B cell (primary cell): ENCODE results near the gene HTR3E. TPM values are rescaled to one million over a fixed set of nuclear protein-coding genes. Genes with fewer than 3 reads are reported as not detected.

ENCODE experiments used
- ATAC-seq: fragments of 200-7000 bp; cut with Tn5 transposase; one replicate; pipeline ENCODE4 v1.10.0; 2021; ENCODE audit warnings: low read depth, mild to moderate bottlenecking, moderate number of reproducible peaks, moderate library complexity
- CTCF ChIA-PET: fragments of 350-600 bp; sonication (Branson Sonifier 250); formaldehyde crosslinking; loops from one replicate; lab custom pipeline; 2021; ENCODE audit warnings: antibody characterized with exemption, inconsistent platforms; lab: Charles Lee
- POLR2A ChIA-PET: fragments of 350-600 bp; sonication (Branson Sonifier 250); formaldehyde crosslinking; loops from one replicate; lab custom pipeline; 2021; ENCODE audit warnings: antibody characterized with exemption; lab: Charles Lee
- DNase-seq: peaks from one replicate; pipeline ENCODE4 v3.0.0; 2013
- H2AFZ ChIP-seq: 2 replicates; pipeline ENCODE4 v1.6.1; 2012; ENCODE audit warnings: mild to moderate bottlenecking, low read depth, low read length; ENCODE audit not compliant: insufficient read depth, poor library complexity, severe bottlenecking
- H3K27ac ChIP-seq, 2 donors: 1 replicate in 1 of 2; 2 replicates in 1 of 2; pipeline ENCODE4 v1.5.1; 2012 to 2013; ENCODE audit warnings: low read length in 2 of 2, mild to moderate bottlenecking in 2 of 2, moderate library complexity in 1 of 2
- H3K27me3 ChIP-seq, 4 experiments: fragments of 200-600 bp in 1 of 4; sonication (generic) in 1 of 4; replicated peaks in 1 of 4; 1 replicate in 2 of 4; 2 replicates in 2 of 4; pipeline versions ENCODE4 v1.6.1 to v1.7.0; 2013 to 2016; ENCODE audit warnings: low read length in 3 of 4, mild to moderate bottlenecking in 2 of 4, mixed read lengths in 1 of 4, moderate library complexity in 1 of 4; ENCODE audit not compliant: insufficient read depth in 4 of 4, control insufficient read depth in 3 of 4; ENCODE audit errors: control extremely low read depth in 1 of 4
- H3K36me3 ChIP-seq, 2 experiments: replicated peaks in 1 of 2; 1 replicate in 1 of 2; 2 replicates in 1 of 2; pipeline versions ENCODE4 v1.6.1 to v1.7.1; 2013; ENCODE audit warnings: low read length in 1 of 2; ENCODE audit not compliant: insufficient read depth in 2 of 2, control insufficient read depth in 1 of 2; ENCODE audit errors: control extremely low read depth in 1 of 2, extremely low read depth in 1 of 2
- H3K4me1 ChIP-seq, 2 donors: fragments of 200-600 bp in 1 of 2; sonication (generic) in 1 of 2; 1 replicate in 1 of 2; 2 replicates in 1 of 2; pipeline versions ENCODE4 v1.5.1 to v1.6.1; 2013 to 2017; ENCODE audit warnings: low read length in 2 of 2; ENCODE audit not compliant: control insufficient read depth in 2 of 2, insufficient read depth in 2 of 2
- H3K4me2 ChIP-seq: replicated peaks from 2 replicates; pipeline ENCODE3; 2012; ENCODE audit warnings: mild to moderate bottlenecking, low read depth, low read length; ENCODE audit not compliant: poor library complexity, severe bottlenecking
- H3K4me3 ChIP-seq, 5 experiments: fragments of 200-600 bp in 1 of 5; sonication (generic) in 1 of 5; 1 replicate in 3 of 5; 2 replicates in 2 of 5; pipeline versions ENCODE4 v1.5.1 to v1.7.0; 2011 to 2016; ENCODE audit warnings: low read length in 4 of 5, mild to moderate bottlenecking in 4 of 5, low read depth in 2 of 5, control low read depth in 1 of 5, moderate library complexity in 1 of 5; ENCODE audit not compliant: insufficient read depth in 1 of 5; ENCODE audit errors: control extremely low read depth in 1 of 5, extremely low read depth in 1 of 5
- H3K79me2 ChIP-seq: fragments of 200-600 bp; sonication (generic); one replicate; pipeline ENCODE4 v1.6.0; 2016; ENCODE audit warnings: low read length; ENCODE audit not compliant: control insufficient read depth, insufficient read depth
- H3K9ac ChIP-seq: fragments of 200-600 bp; sonication (generic); 2 replicates; pipeline ENCODE4 v1.6.1; 2017; ENCODE audit warnings: mild to moderate bottlenecking, low read length, moderate library complexity
- H3K9me3 ChIP-seq, 3 donors: one replicate each; pipeline versions ENCODE4 v1.6.1 to v1.7.1; 2013; ENCODE audit warnings: low read length in 2 of 3; ENCODE audit not compliant: control insufficient read depth in 2 of 3, insufficient read depth in 1 of 3; ENCODE audit errors: control extremely low read depth in 1 of 3
- H4K20me1 ChIP-seq: 2 replicates; pipeline ENCODE4 v1.6.0; 2012; ENCODE audit warnings: mild to moderate bottlenecking, low read length; ENCODE audit not compliant: insufficient read depth, control insufficient read depth, poor library complexity, severe bottlenecking
- H3K27ac Mint-ChIP-seq: one replicate; pipeline ENCODE4 v1.8.0; 2021; ENCODE audit warnings: mixed read lengths
- H3K27me3 Mint-ChIP-seq: one replicate; pipeline ENCODE4 v1.8.0; 2021; ENCODE audit warnings: mixed read lengths
- H3K4me1 Mint-ChIP-seq: one replicate; pipeline ENCODE4 v1.8.0; 2021; ENCODE audit warnings: mixed read lengths
- H3K4me3 Mint-ChIP-seq: one replicate; pipeline ENCODE4 v1.8.0; 2021; ENCODE audit warnings: mixed read lengths
- H3K9me3 Mint-ChIP-seq: one replicate; pipeline ENCODE4 v1.8.0; 2022; ENCODE audit warnings: mixed read lengths; ENCODE audit not compliant: insufficient read depth
- CTCF ChIP-seq: fragments of 200-600 bp; IDR thresholded peaks from one replicate; pipeline ENCODE4 v1.8.0; 2022; ENCODE audit warnings: antibody characterized with exemption, mild to moderate bottlenecking
- EZH2 ChIP-seq: IDR thresholded peaks from 2 replicates; pipeline ENCODE4 v1.6.1; 2012; ENCODE audit warnings: borderline replicate concordance, low read depth, mild to moderate bottlenecking, moderate library complexity, low read length; ENCODE audit not compliant: insufficient read depth, poor library complexity, severe bottlenecking
- WGBS: methylation state at CpG from one replicate; pipeline ENCODE4 v1.1.5; 2013; ENCODE audit warnings: missing lambda C conversion rate; ENCODE audit not compliant: insufficient coverage; 5-methylcytosine and 5-hydroxymethylcytosine counted together
- intact Hi-C: fragments of 100-400 bp; cut with micrococcal nuclease; formaldehyde crosslinking; loops from one replicate; pipeline ENCODE4 v1.10.0; 2022
- polyA plus RNA-seq: library from polyadenylated mRNA; depleted of rRNA; stranded (reverse); fragments of >200 nt; gene quantifications from 2 replicates; pipeline ENCODE4 v1.2.3, GENCODE V29; 2012
- total RNA-seq, 2 donors: library from RNA; stranded (reverse); fragments of 120-200 nt in 1 of 2; gene quantifications; 1 replicate in 1 of 2; 2 replicates in 1 of 2; pipeline versions ENCODE4 v1.2.3 to v1.2.4, GENCODE V29; 2013 to 2022

HTR3E gene
- total and polyA plus RNA-seq, 2 donors (not counting 1 experiment from before 2014, with no cell fraction given), result not detected

GRCh38 chr3:184077881-184078280 lies 19.0 kb upstream of the HTR3E start:
- Mint-ChIP-seq H3K9me3 (no peaks in the 10 kb centered on the region), H3K27me3 (peaks cover 14% of the 10 kb centered on the region), H3K27ac (no peak overlapping the region), H3K4me1 (peaks cover 1% of the 10 kb centered on the region), H3K4me3 (no peak overlapping the region)
- Histone ChIP-seq H2AFZ (no peak overlapping the region), H3K27ac (no peak overlapping the region), H3K4me1 (no peaks in the 10 kb centered on the region), H4K20me1 (no peaks in the 10 kb centered on the region), H3K79me2 (no peaks in the 10 kb centered on the region), H3K9ac (no peak overlapping the region), H3K36me3 (no peaks in the 10 kb centered on the region), H3K27me3 (peaks cover 0 to 3% (median 0%) of the 10 kb centered on the region in 4 experiments), H3K9me3 (peaks cover 0 to 7% (median 0%) of the 10 kb centered on the region in 3 donors), H3K4me3 (no peak overlapping the region), H3K4me2 (no peak overlapping the region)
- POLR2A ChIA-PET, result no interaction called here
- WGBS, result 86% methylated on average over 5 of the region's 5 CpGs
- no peak for TF ChIP-seq EZH2
- no peak for TF ChIP-seq CTCF
- CTCF ChIA-PET, result no interaction called here
- DNase-seq (no peak), ATAC-seq (no peak)
- intact Hi-C loops, result no loop called here

GRCh38 chr3:184078851-184079250 lies 18.0 kb upstream of the HTR3E start:
- no CpG with 5 or more reads among the region's 3 CpGs for WGBS
- Histone ChIP-seq H2AFZ (no peak overlapping the region), H3K36me3 (no peaks in the 10 kb centered on the region), H3K4me2 (no peak overlapping the region), H3K27me3 (peaks cover 0 to 3% (median 0%) of the 10 kb centered on the region in 4 experiments), H3K79me2 (no peaks in the 10 kb centered on the region), H3K9ac (no peak overlapping the region), H3K27ac (no peak overlapping the region), H3K9me3 (peaks cover 0 to 9% (median 0%) of the 10 kb centered on the region in 3 donors), H4K20me1 (no peaks in the 10 kb centered on the region), H3K4me1 (no peaks in the 10 kb centered on the region), H3K4me3 (no peak overlapping the region)
- TF ChIP-seq CTCF, result no peak
- no peak for TF ChIP-seq EZH2
- no peak for DNase-seq
- no peak overlapping the region for H3K27ac Mint-ChIP-seq
- ChIA-PET POLR2A (no interaction called here), CTCF (no interaction called here)
- intact Hi-C loops, result no loop called here
- peaks cover 14% of the 10 kb centered on the region for H3K27me3 Mint-ChIP-seq
- ATAC-seq, result no peak
- H3K4me3 Mint-ChIP-seq, result no peak overlapping the region
- no peaks in the 10 kb centered on the region for H3K9me3 Mint-ChIP-seq
- peaks cover 1% of the 10 kb centered on the region for H3K4me1 Mint-ChIP-seq
